Stimulated activated CD8-positive, alpha-beta memory T cell treated with anti-CD3 and anti-CD28 coated beads, Interleukin-7, amount 100 ng/mL, for 4 hours (primary cell): Measurements from ENCODE around the gene KIF26B.

Source experiments
- DNase-seq, 2 donors: peaks; one replicate each; pipeline ENCODE4 v3.0.0-alpha.2; 2020; ENCODE audit warnings: low read depth in 2 of 2

Gene KIF26B

DNA sequence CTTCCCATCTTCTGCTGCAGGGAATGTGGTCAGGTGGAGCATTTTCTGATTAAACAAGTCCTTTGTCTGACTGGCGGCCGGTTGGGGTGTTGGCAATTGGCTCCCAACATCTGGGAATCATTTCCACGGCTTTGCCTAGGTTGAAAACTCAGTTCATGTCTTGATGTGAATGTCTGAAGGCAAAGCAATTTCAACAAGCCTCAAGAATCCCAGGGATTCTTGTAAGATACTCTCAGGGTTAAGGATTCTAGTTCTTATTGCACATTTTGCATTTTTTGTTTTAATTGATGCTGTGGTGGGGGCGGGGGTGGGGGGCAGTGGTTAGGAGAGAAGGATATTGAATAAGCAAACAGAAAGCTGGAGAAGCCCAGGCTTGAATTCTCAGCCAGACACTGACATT lies 273.9 kb downstream of the KIF26B start:
- no peak for DNase-seq

DNA sequence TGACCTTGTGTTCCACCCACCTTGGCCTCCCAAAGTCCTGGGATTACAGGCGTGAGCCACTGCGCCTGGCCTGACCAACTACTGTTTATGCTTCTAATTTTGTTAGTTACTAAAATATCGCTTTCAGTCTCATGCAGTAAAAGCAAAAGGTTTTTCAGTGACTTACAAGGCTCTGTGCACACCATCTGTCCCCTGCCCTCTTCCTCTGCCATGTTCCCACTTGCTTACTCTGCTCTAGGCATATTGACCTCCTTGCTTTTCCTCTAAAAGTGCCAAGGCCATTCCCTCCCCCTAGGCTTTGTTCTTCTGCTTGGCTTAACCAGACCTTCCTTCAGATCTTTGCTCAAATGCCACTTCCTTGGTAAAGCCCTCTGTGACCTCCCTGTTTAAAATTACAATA lies 276.9 kb downstream of the KIF26B start:
- DNase-seq = no peak

DNA sequence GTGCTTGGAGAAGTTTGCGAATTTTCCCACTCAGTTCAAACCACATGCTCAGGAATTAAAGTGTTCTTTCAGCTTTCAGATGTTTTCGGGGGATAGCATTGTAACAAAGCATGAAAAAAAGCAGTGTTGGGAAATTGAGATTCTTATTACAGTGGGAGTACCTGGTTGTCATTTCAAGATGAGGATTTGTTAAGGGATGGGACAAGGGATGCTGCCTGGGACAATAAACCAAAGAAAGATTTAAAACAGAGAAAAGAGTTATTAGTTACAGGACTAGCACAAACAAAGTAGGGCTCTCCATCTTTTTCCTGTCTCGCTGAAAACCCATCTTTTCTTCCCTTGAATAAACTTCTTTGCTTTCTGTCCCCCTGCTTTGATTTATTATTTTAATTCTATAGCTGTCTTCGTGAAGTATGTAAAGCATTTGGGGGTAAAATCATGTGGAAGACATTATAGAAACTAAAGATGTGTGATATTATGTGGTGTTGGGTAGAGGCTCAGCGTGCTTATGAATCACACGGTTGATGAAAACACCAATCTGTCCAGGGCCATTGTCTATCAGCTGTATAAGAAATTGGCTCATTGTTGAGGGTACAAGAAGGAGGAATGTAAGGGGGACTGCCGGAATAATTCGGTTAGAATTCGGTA lies 277.6 kb downstream of the KIF26B start:
- no peak for DNase-seq

DNA sequence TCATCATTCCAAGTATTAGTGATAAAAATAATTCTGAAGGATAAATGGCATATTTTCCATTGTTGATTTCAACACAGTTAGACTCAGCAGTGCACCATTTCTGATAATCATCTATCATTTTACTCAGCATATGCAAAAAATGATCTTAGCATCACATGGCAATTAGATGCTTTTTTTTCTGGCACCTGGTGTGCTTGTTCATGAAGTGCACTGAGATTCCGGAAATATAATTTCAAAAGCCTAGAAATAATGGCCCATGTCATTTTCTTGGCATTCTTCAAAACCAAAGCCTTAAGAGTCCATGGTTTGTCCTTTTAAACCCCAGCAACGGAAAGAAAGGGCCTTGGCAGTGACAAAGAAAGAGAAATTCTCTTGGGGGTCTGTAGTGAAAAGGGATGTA lies 278.8 kb downstream of the KIF26B start:
- no peak for DNase-seq

DNA sequence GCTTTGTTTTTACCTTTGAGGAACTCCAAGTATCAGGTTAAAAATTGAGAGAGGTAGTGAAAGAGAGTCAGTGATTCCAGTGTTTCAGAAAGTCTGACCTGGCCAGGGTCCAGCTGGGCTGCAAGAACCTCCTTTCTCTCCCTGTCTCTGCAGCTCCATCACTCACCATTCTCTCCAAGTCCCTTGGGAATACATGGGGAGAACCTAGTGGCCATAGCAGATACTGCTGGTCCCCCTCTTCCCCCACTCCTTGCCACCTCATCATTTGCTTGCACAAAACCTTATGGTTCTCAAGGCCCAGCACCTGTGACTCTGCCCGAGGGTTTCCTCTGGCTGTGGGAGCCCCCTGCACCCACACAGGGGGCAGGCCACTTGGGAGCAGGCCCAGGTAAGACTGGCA lies 279.5 kb downstream of the KIF26B start:
- no peak for DNase-seq

DNA sequence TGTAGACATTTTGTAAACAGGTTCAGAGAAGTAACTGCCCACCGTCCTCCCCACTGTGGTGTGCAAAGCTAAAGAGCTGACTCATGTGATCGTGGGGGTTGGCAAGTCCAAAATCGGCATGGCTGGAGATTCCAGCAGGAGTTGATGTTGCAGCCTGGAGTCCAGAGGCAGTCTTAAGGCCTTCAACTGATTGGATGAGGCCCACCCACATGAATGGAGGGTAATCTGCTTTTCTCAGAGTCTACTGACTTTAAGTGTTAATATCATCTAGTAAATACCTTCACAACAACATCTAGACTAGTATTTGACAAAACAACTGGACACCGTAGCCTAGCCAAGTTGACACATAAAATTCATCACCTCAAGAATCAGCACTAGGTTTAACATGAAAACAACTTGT lies 281.6 kb downstream of the KIF26B start:
- DNase-seq = no peak

DNA sequence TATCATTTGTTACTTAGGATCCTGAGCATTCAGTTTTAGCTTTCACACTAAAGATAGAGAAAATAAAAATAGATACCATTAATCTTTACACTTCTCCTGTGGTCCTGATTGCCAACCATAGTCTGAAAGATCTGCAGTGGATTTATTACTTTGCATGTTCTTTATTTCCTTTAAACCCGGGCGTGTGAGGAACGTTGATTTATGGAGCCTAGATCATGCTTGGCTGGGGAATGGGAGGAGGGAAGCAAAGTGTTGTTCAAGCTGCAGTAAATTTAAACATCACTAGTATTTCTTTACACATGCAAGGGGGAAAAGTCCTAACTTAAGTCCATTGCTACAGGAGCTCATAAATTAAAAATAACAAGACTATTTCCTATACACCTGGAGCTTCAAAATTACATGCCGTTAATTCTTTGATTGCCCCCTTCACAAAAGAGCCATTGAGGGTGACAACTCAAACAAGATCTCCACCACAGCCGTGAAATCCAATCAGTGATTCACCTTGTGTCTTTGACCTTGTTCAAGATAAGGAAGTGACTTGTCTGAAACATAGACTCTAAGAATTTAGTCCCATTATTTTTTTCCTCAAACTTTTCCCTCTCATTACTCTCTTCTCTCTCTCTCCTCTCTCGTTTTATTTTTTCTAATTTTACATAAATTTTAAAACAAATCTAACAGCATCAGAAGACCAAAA lies 282.7 kb downstream of the KIF26B start:
- DNase-seq = no peak

DNA sequence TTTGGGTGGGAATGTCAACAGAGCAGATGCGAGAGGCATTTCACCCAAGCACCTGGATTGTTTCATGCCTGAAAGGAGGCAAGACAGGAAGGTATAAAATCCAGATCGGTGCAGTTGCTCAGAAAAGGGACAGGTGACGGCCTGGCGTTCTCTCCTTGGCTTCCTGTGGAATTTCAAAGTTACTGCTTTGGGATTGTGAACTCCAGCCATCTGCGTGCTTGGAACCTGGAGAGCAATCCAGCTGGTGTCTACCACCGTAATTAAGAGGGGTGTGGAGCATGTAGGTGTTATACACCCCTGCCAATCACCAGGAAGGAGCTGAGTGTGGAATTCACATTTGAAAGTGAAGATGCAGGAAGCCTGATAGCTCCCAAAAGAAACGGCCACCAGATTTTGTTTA lies 286.1 kb downstream of the KIF26B start:
- no peak for DNase-seq

DNA sequence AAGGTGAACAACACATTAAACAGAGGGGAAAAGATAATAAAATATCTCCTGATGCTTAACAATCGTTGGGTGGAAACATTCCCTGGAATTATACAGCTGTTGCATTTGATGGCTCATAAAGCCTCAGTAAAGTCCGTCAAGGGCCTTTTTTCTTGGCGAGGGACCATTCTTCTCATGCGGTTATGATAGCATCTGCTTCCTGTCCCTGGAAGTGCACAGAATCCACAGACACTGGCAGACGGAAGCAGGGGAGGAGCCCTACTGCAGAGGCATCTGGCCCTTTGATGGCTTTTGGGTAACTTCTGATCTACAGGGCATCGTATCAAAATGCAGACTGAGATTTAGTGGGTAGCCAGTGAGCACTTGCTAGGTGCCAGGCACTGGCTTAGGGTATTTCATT lies 286.9 kb downstream of the KIF26B start:
- no peak for DNase-seq

DNA sequence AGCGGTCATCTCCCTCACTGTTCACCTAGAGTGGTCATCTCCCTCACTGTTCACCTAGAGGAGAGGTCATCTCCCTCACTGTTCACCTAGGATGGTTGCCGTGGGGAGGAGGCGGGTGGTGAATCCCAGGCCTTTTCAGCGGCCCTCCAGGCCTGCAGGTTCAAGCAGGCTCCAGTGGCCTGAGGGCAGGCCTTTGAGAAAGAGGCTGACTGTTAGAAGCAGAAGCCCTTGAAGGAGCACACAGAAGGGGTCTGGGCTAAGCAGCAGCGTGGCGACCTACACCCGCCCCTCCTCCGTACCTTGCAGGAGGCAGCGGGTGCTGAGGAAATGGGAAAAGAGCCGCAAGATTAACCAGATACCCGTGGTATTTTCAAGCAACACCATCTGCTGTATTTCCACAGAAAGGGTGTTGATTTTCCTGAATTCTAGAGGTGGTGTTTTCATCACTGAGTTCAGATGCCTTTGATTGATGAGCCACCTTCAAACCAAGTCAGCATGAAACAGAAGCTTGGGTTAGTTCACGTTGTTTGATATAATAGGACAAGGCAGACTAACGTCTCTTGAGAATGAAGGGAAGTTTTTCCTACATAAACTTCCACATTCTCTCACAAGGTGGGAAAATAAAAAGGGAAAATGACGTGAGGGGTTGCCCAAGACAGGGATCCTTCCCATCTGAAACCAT lies 289.5 kb downstream of the KIF26B start:
- DNase-seq = no peak

DNA sequence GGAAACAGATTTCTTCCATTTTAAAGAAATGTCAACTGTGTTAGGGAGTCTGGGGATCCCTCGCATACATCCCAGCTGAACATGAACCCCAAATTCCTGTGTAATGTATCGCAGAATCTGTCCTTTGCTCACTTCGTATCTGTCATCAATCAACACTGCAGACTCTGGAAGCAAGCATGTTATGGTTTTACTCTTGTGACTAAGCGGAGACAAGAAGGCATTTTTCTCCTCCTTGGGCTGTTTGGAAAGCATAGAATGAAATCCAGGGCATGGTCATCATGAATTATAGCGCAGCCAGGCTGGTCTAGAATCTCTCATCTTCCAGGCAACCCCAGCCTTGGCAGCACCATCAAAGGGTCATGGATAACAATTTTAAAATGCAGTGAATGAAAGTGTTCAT lies 290.2 kb downstream of the KIF26B start:
- no peak for DNase-seq

DNA sequence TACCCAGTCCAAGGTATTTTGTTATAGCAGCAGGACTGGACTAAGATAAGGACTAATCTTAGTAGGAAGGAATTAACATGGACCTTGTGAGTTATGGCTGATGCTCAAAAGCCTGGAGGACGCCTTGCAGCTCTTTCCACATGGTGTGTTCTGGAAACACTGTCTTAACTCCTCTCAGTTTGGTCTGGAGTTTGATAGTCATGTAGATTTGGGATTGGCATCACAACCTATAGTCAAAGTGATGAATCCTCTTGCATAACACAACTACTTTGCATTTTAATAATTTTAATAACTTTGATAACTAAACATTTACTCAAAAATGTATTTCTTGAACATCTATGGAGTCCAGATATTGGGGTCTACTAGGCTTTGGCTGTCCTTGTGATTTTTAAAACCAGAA lies 293.7 kb downstream of the KIF26B start:
- no peak for DNase-seq

DNA sequence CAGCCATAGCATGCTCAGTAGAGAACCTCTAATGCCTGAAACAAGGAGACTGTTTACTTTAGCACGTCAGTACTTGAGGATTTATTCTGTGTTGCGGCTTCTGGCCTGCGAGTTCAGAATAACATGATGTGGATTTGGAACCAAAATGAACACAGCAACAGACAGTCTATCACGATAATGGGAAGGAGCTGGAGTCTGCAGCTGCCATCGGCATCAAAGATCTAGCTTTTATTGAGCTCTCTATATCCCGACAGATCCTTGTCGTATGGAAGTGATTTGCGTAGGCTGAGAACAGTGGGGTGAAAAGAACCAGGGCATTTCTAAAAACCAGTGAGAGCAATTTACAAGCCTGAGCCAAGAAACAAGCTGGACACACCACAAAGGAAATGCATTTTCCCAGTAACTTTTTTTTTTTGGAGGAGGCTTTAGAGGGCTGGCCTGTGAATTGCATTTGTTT lies 294.2 kb downstream of the KIF26B start:
- no peak for DNase-seq

DNA sequence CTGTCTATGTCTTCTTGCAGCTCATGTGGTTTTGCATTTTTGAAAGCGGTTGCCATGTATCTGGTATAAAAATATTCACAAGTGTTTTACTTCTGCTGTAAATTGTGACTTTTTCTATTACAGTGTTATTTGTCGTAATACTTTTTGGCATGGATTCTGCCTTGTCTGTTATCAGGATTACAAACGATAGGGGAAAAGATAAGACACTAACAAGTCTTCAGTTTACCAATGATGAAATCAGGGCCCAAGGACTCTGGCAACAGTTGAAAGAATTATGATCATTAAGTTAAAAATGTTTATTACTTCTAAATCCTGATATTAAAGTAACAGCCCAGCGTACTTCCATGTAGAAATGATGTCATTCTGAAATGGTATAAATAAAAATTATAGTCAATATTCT lies 298.8 kb downstream of the KIF26B start:
- DNase-seq = no peak

DNA sequence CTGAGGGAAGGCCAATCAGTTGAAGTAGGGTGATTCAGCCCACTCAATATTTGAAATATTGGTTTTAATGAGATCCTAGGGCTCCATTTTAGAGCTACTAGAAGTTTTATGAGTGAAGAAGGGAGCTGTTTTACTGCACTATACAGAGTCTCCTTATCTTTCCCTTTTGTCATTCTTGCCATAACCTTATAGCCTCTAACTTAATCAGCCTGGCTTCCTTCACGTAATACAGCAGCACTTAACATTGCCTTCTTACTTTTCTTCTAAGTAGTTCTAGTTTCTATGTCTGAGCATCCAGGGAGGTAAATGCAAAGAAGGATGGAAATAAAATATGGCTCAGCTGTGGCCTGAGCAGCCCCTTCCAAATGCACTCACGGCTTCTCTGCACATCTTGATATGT lies 299.3 kb downstream of the KIF26B start:
- DNase-seq = no peak

DNA sequence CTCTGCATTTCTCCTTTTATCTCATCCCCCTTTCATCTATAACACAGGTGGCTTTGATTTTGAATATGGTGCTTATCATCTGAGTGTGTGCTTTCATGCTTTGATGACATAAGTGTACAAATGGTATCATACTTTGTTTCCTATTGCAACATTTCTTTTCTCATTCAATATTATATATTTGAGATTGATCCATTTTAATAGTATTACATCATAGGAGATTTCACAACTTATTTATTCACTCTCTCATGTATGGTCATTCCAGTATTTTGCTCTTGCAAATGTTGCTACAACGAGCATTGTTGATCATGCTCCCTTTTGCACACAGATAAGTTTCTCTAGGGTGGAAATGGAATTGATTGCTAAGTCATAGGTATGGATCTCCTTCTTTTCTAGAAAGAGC lies 302.8 kb downstream of the KIF26B start:
- DNase-seq = no peak

DNA sequence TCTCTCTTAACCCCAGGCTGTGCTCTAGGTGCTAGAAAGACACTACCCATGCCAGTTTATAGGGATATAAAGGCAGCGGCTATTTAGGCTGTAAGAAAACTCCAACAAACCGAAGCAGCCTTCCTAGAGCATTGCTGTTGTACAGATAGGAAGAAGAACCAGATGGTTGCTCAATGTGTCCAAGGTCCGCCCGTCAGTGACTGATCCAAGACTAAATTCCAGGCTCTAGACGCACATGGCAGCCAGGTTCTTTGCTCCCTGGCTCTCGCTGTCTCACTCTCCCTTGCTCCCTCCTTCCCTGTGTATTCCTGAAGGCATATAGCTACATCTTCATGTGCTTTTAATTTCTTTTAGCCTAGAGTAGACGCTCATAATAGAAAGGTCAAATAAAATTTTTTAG lies 303.4 kb downstream of the KIF26B start:
- DNase-seq = no peak

DNA sequence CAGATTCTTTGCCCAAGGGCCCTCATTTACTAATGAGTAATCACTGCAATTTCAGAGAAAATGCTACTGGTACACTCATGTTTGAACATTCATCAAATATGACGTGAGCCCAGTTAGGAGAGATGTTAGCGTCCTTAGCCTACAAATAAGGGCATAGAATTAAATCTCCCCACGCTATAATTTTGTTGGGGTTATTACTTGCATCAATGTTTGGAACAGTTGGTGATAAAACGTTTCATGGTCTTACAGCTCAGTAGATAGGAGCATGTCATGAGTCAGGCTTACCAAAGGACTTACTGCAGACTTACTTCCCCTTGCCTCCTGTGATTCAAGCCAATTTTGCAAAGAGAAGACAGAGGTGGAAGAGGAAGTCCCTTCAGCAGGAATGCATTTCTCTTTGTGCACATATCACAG lies 304.0 kb downstream of the KIF26B start:
- DNase-seq = no peak

DNA sequence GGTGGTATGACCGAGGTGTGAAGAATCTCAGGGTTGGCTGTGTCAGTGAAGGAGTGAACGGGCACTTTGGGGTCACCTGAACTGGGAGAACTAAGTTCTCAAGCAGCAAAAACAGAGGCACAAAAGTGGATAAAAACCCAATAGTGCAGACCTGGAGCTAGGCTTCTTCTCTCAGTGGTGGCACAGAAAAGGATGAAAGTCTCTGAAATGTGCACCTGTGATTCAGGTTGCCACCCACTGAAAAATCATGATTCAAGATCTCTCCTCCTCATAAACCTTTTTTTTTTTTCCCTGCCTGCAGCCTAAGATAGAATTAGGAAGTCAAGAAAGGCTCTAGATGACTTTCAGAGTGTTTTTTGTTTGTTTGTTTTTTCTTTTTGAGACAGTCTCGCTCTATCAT lies 304.8 kb downstream of the KIF26B start:
- DNase-seq = no peak

DNA sequence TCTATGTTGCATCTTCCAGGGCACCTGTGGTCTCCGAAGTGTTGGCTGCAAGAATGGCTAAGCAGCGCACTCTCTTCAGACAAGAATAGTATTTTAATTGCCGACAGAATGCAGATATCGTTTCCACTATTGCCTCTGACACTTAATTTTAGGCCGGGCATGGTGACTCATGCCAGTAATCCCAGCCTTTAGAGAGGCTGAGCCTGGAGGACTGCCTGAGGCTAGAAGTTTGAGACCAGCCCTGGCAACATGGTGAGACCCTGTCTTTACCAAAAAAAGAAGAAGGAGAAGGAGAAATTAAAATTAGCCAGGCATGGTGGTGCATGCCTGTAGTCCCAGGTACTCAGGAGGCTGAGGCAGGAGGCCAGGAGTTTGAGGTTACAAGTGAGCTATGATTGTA lies 306.9 kb downstream of the KIF26B start:
- no peak for DNase-seq

DNA sequence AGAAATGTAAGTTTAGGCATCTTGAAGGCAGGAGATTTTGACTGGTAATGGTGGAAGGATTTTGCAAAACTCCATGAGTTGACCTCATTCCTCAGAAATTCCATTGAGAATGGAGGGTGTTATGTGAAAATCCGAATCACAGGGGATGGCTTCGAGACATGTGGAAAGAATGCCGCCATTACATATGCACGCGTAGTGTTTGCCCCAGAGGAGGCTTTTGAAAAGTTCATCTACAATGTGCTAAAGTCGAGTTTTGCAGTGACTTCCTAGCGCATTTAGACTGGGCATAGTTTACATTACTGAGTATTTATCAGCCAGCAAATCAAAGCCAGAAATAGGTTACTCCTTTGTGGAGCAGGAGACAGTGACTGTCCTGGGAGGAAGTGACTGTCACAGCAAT lies 307.4 kb downstream of the KIF26B start:
- DNase-seq = no peak

DNA sequence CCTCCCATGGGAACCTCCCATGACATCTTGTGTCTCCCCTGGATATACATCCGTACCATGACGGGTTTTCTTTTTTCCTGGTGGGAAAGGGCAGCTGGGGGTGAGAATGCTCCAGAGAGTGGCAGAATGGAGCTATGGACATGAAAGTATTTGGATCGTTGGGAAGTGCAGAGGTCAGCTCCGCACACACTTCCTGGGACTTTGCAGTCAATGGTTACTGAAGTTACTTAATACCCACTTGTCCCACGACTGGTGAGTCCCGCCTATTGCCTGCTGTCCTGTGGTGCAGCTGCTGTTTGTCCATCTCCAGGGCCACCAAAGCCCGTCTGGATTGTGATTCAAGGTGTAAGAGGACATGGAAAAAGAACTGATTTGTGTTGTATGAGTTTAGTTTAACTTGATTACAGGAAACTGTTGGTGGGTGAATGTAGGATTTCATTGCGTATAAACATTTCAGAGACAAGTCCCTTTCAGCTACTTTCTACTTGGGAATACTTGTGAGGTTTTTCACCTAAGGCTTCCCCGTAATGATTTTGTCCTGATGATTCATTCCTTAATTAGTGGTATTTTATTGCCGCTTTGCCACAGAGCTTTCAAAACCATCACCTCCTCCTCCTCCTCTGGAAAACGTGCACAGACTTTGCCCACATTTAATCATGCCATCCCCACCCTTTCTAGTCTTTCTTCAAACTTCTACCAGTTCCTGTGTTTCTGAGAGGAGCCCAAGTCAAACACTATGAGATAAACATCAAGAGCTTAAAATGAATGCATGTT lies 308.8 kb downstream of the KIF26B start:
- DNase-seq = no peak
